H9 (cell line): ENCODE results near the gene ARF1. TPM values are rescaled to one million over a fixed set of nuclear protein-coding genes. Genes with fewer than 3 reads are reported as not detected.

Experiments used
- DNase-seq: peaks from one replicate; pipeline ENCODE4 v3.0.0-alpha.2; 2017
- H2AFZ ChIP-seq: one replicate; pipeline ENCODE4 v1.6.1; 2013; ENCODE audit warnings: mild to moderate bottlenecking, low read length, control low read depth, moderate library complexity
- H2AK5ac ChIP-seq: 2 replicates; pipeline ENCODE4 v1.6.1; 2013; ENCODE audit warnings: low read length, control low read depth, mixed read lengths; ENCODE audit not compliant: insufficient read length
- H2BK120ac ChIP-seq: one replicate; pipeline ENCODE4 v1.6.1; 2013; ENCODE audit warnings: low read depth, mild to moderate bottlenecking, low read length, control low read depth, inconsistent platforms; ENCODE audit not compliant: poor library complexity, severe bottlenecking
- H2BK12ac ChIP-seq: 2 replicates; pipeline ENCODE4 v1.6.1; 2013; ENCODE audit warnings: low read length, control low read depth, mixed read lengths, low read depth; ENCODE audit not compliant: insufficient read length
- H2BK15ac ChIP-seq: 2 replicates; pipeline ENCODE4 v1.6.1; 2013; ENCODE audit warnings: low read depth, low read length, control low read depth
- H2BK20ac ChIP-seq: one replicate; pipeline ENCODE4 v1.6.1; 2013; ENCODE audit warnings: low read depth, mild to moderate bottlenecking, low read length, control low read depth, inconsistent platforms; ENCODE audit not compliant: poor library complexity, severe bottlenecking
- H2BK5ac ChIP-seq: 2 replicates; pipeline ENCODE4 v1.6.1; 2013; ENCODE audit warnings: low read length, control low read depth, mixed read lengths; ENCODE audit not compliant: insufficient read length
- H3K14ac ChIP-seq: 2 replicates; pipeline ENCODE4 v1.6.1; 2013; ENCODE audit warnings: low read length, control low read depth; ENCODE audit not compliant: insufficient read depth
- H3K18ac ChIP-seq: 2 replicates; pipeline ENCODE4 v1.6.1; 2013; ENCODE audit warnings: low read depth, mild to moderate bottlenecking, mixed read lengths, low read length, control low read depth; ENCODE audit not compliant: insufficient read length
- H3K23ac ChIP-seq: 2 replicates; pipeline ENCODE4 v1.6.1; 2013; ENCODE audit warnings: low read length, control low read depth, mixed read lengths, low read depth; ENCODE audit not compliant: insufficient read length
- H3K23me2 ChIP-seq: 2 replicates; pipeline ENCODE4 v1.6.1; 2013; ENCODE audit warnings: low read depth, mild to moderate bottlenecking, mixed read lengths, low read length, control low read depth; ENCODE audit not compliant: insufficient read length, poor library complexity, severe bottlenecking
- H3K27ac ChIP-seq: 2 replicates; pipeline ENCODE4 v1.5.1; 2013; ENCODE audit warnings: low read length, control low read depth, mixed read lengths, low read depth; ENCODE audit not compliant: insufficient read length
- H3K27me3 ChIP-seq: 2 replicates; pipeline ENCODE4 v1.6.1; 2013; ENCODE audit warnings: low read length, control low read depth, inconsistent platforms; ENCODE audit not compliant: insufficient read depth
- H3K4ac ChIP-seq: 2 replicates; pipeline ENCODE4 v1.6.1; 2013; ENCODE audit warnings: low read depth, mild to moderate bottlenecking, control low read depth, inconsistent platforms, low read length, moderate library complexity
- H3K4me1 ChIP-seq: 2 replicates; pipeline ENCODE4 v1.6.1; 2013; ENCODE audit warnings: low read length, control low read depth, inconsistent platforms; ENCODE audit not compliant: insufficient read depth
- H3K4me2 ChIP-seq: 2 replicates; pipeline ENCODE4 v1.6.1; 2013; ENCODE audit warnings: low read length, control low read depth, mixed read lengths; ENCODE audit not compliant: insufficient read length, insufficient read depth
- H3K56ac ChIP-seq: 2 replicates; pipeline ENCODE4 v1.6.1; 2013; ENCODE audit warnings: low read depth, mild to moderate bottlenecking, mixed read lengths, low read length, control low read depth; ENCODE audit not compliant: insufficient read length
- H3K79me1 ChIP-seq: 2 replicates; pipeline ENCODE4 v1.6.1; 2013; ENCODE audit warnings: low read depth, mild to moderate bottlenecking, moderate library complexity, low read length, control low read depth, inconsistent platforms; ENCODE audit not compliant: insufficient read depth, poor library complexity, severe bottlenecking
- H3K79me2 ChIP-seq: 2 replicates; pipeline ENCODE4 v1.6.1; 2013; ENCODE audit warnings: low read length, control low read depth, inconsistent platforms; ENCODE audit not compliant: insufficient read depth
- H3K9ac ChIP-seq: 2 replicates; pipeline ENCODE4 v1.6.1; 2013; ENCODE audit warnings: low read length, control low read depth, mixed read lengths; ENCODE audit not compliant: insufficient read length; ENCODE audit errors: extremely low read depth
- H3K9me3 ChIP-seq: one replicate; pipeline ENCODE4 v1.6.1; 2013; ENCODE audit warnings: low read depth, low read length, inconsistent platforms; ENCODE audit not compliant: control insufficient read depth
- H3T11ph ChIP-seq: one replicate; pipeline ENCODE4 v1.6.1; 2013; ENCODE audit warnings: mild to moderate bottlenecking, low read length, control low read depth, inconsistent platforms
- H4K20me1 ChIP-seq: one replicate; pipeline ENCODE4 v1.6.1; 2013; ENCODE audit not compliant: control insufficient read depth, insufficient read length, insufficient read depth
- H4K5ac ChIP-seq: 2 replicates; pipeline ENCODE4 v1.6.1; 2013; ENCODE audit warnings: low read depth, mild to moderate bottlenecking, mixed read lengths, low read length, control low read depth; ENCODE audit not compliant: insufficient read length
- H4K8ac ChIP-seq: replicated peaks from 2 replicates; pipeline ENCODE4 v1.6.1; 2013; ENCODE audit warnings: low read length, control low read depth, mixed read lengths, low read depth; ENCODE audit not compliant: insufficient read length
- H4K91ac ChIP-seq: 2 replicates; pipeline ENCODE4 v1.6.1; 2013; ENCODE audit warnings: low read depth, mild to moderate bottlenecking, moderate library complexity, mixed read lengths, low read length, control low read depth; ENCODE audit not compliant: insufficient read length
- H3K27ac Mint-ChIP-seq, 3 experiments: 2 replicates in 2 of 3; 3 replicates in 1 of 3; pipeline ENCODE4 v1.8.0; 2020 to 2021; ENCODE audit warnings: mixed read lengths in 3 of 3, mild to moderate bottlenecking in 1 of 3, moderate library complexity in 1 of 3
- H3K27me3 Mint-ChIP-seq: 2 replicates; pipeline ENCODE4 v1.8.0; 2021; ENCODE audit warnings: low read depth, mild to moderate bottlenecking, moderate library complexity, mixed read lengths
- H3K36me3 Mint-ChIP-seq, 3 experiments: 2 replicates in 2 of 3; 3 replicates in 1 of 3; pipeline ENCODE4 v1.8.0; 2020 to 2021; ENCODE audit warnings: low read depth in 3 of 3, mixed read lengths in 3 of 3; ENCODE audit not compliant: insufficient read depth in 1 of 3
- H3K4me1 Mint-ChIP-seq, 2 experiments: 2 replicates each; pipeline ENCODE4 v1.8.0; 2020; ENCODE audit warnings: mixed read lengths in 2 of 2
- H3K4me3 Mint-ChIP-seq, 2 experiments: 2 replicates in 1 of 2; 3 replicates in 1 of 2; pipeline ENCODE4 v1.8.0; 2020 to 2021; ENCODE audit warnings: mild to moderate bottlenecking in 2 of 2, mixed read lengths in 2 of 2, moderate library complexity in 1 of 2
- H3K9me3 Mint-ChIP-seq, 2 experiments: 2 replicates in 1 of 2; 3 replicates in 1 of 2; pipeline ENCODE4 v1.8.0; 2020; ENCODE audit warnings: mild to moderate bottlenecking in 2 of 2, mixed read lengths in 2 of 2, moderate library complexity in 1 of 2
- WGBS: extraction: QIAGEN DNeasy Blood & Tissue Kit; methylation state at CpG from one replicate; pipeline ENCODE4 v1.1.7; 2013; ENCODE audit warnings: missing lambda C conversion rate, low lambda C conversion rate, mixed read lengths; ENCODE audit not compliant: insufficient read length; ENCODE audit errors: extremely low coverage; 5-methylcytosine and 5-hydroxymethylcytosine counted together
- total RNA-seq: library from RNA; stranded (reverse); gene quantifications from 2 replicates; pipeline ENCODE4 v1.2.1, GENCODE V29; 2021
- TF ChIP-seq, protein P1 (sequence below): fragments of 200-600 bp; sonication (generic); conservative IDR thresholded peaks from 3 replicates; pipeline ENCODE4 v1.8.0; 2021; ENCODE audit warnings: antibody characterized with exemption, mild to moderate bottlenecking

ARF1 gene
- total RNA-seq, 1 experiment from 2014 or later: 258 TPM

DNA sequence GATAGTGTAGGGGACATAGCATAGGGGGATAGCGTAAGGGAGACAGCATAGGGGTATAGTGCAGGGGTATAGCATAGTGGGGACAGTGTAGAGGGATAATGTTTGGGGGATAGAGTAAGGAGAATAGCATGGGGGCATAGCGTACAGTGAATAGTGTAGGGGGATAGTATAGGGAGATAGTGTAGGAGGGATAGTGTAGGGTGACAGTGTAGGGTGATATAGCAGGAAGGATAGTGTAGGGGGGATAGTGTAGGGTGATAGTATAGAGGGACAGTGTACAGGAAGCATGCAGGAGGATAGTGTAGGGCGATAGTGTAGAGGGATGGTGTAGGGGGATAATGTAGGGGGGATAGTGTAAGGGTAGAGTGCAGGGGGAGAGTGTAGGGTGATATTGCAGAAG is 11.7 kb upstream of the ARF1 start:
- H2BK20ac ChIP-seq: no peak overlapping the region
- no peak overlapping the region for H2BK12ac ChIP-seq
- no peak overlapping the region for H3K56ac ChIP-seq
- H2AK5ac ChIP-seq: no peak overlapping the region
- H4K91ac ChIP-seq: no peak overlapping the region
- no peaks in the 10 kb centered on the region for H3K23me2 ChIP-seq
- no peaks in the 10 kb centered on the region for H3K79me2 ChIP-seq
- H3K4me2 ChIP-seq: no peak overlapping the region
- H3K9me3 ChIP-seq: no peaks in the 10 kb centered on the region
- no peak overlapping the region for H3T11ph ChIP-seq
- DNase-seq: no peak
- peaks cover 76% of the 10 kb centered on the region for H3K27me3 Mint-ChIP-seq
- H3K23ac ChIP-seq: no peak overlapping the region
- H3K27ac Mint-ChIP-seq: no peak overlapping the region; a peak in 1 of 7 replicates
- H3K14ac ChIP-seq: no peak overlapping the region
- no peak overlapping the region for H2BK120ac ChIP-seq
- H3K18ac ChIP-seq: no peak overlapping the region
- H3K79me1 ChIP-seq: no peaks in the 10 kb centered on the region
- H4K8ac ChIP-seq: no peak overlapping the region
- TF ChIP-seq, protein P1, sequence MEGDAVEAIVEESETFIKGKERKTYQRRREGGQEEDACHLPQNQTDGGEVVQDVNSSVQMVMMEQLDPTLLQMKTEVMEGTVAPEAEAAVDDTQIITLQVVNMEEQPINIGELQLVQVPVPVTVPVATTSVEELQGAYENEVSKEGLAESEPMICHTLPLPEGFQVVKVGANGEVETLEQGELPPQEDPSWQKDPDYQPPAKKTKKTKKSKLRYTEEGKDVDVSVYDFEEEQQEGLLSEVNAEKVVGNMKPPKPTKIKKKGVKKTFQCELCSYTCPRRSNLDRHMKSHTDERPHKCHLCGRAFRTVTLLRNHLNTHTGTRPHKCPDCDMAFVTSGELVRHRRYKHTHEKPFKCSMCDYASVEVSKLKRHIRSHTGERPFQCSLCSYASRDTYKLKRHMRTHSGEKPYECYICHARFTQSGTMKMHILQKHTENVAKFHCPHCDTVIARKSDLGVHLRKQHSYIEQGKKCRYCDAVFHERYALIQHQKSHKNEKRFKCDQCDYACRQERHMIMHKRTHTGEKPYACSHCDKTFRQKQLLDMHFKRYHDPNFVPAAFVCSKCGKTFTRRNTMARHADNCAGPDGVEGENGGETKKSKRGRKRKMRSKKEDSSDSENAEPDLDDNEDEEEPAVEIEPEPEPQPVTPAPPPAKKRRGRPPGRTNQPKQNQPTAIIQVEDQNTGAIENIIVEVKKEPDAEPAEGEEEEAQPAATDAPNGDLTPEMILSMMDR: no peak
- H2BK5ac ChIP-seq: no peak overlapping the region
- no peak overlapping the region for H3K4ac ChIP-seq
- no peak overlapping the region for H3K9ac ChIP-seq
- H3K27me3 ChIP-seq: peaks cover 72% of the 10 kb centered on the region; the same call in 1 of the 2 replicates
- no peaks in the 10 kb centered on the region for H4K20me1 ChIP-seq
- H3K4me1 ChIP-seq: no peaks in the 10 kb centered on the region
- no peak overlapping the region for H3K4me3 Mint-ChIP-seq
- H3K4me1 Mint-ChIP-seq: peaks cover 0 to 12% of the 10 kb centered on the region in 2 experiments; a peak in 3 of 4 replicates
- H2BK15ac ChIP-seq: no peak overlapping the region
- no peaks in the 10 kb centered on the region for H3K9me3 Mint-ChIP-seq
- no peak overlapping the region for H3K27ac ChIP-seq
- WGBS: 100% methylated on average over 2 of the region's 3 CpGs
- H2AFZ ChIP-seq: no peak overlapping the region
- no peaks in the 10 kb centered on the region for H3K36me3 Mint-ChIP-seq
- no peak overlapping the region for H4K5ac ChIP-seq
